Type B pancreatic cell (in vitro differentiated cells): ENCODE measurements around the gene RNF111. TPM values are rescaled to one million over a fixed set of nuclear protein-coding genes. Genes with fewer than 3 reads are reported as not detected.

ENCODE experiments used
- DNase-seq: peaks from one replicate; pipeline ENCODE4 v3.0.0; 2021; ENCODE audit warnings: mixed read lengths; ENCODE audit not compliant: unreplicated experiment; ENCODE audit errors: extremely low spot score
- H3K27ac Mint-ChIP-seq: 2 replicates; pipeline ENCODE4 v1.8.0; 2021; ENCODE audit warnings: mild to moderate bottlenecking, mixed read lengths
- H3K27me3 Mint-ChIP-seq: 2 replicates; pipeline ENCODE4 v1.8.0; 2021; ENCODE audit warnings: mixed read lengths
- H3K36me3 Mint-ChIP-seq: 2 replicates; pipeline ENCODE4 v1.8.0; 2021; ENCODE audit warnings: mixed read lengths
- H3K4me1 Mint-ChIP-seq: one replicate; pipeline ENCODE4 v1.8.0; 2021; ENCODE audit warnings: mixed read lengths; ENCODE audit not compliant: unreplicated experiment
- H3K4me3 Mint-ChIP-seq: 2 replicates; pipeline ENCODE4 v1.8.0; 2021; ENCODE audit warnings: mild to moderate bottlenecking, mixed read lengths
- H3K9me3 Mint-ChIP-seq: 2 replicates; pipeline ENCODE4 v1.8.0; 2021; ENCODE audit warnings: mixed read lengths
- CTCF ChIP-seq: fragments of 200-600 bp; sonication (generic); conservative IDR thresholded peaks from 2 replicates; pipeline ENCODE4 v1.5.0; 2021; ENCODE audit warnings: antibody characterized with exemption, mild to moderate bottlenecking
- total RNA-seq: library from RNA; stranded (reverse); gene quantifications from 2 replicates; pipeline ENCODE4 v1.2.1, GENCODE V29; 2021; ENCODE audit warnings: low replicate concordance

The RNF111 gene
- total RNA-seq, 1 donor from 2014 or later: 31.0 TPM

GRCh38 chr15:58958811-58959210 is 28.7 kb upstream of the RNF111 start:
- TF ChIP-seq CTCF: no peak
- no peaks in the 10 kb centered on the region for H3K27me3 Mint-ChIP-seq
- DNase-seq: no peak
- H3K27ac Mint-ChIP-seq: no peak overlapping the region
- peaks cover 4% of the 10 kb centered on the region for H3K4me1 Mint-ChIP-seq
- H3K4me3 Mint-ChIP-seq: no peak overlapping the region
- no peaks in the 10 kb centered on the region for H3K9me3 Mint-ChIP-seq
- H3K36me3 Mint-ChIP-seq: no peaks in the 10 kb centered on the region

- Mint-ChIP-seq H3K27ac (no peak overlapping the region), H3K36me3 (no peaks in the 10 kb centered on the region), H3K4me3 (no peak overlapping the region), H3K9me3 (no peaks in the 10 kb centered on the region), H3K27me3 (no peaks in the 10 kb centered on the region), H3K4me1 (peaks cover 4% of the 10 kb centered on the region)
- no peak for TF ChIP-seq CTCF
- DNase-seq: no peak
Measured at GRCh38 chr15:58962136-58962535, 25.3 kb upstream of the RNF111 start.

GRCh38 chr15:58962662-58963565 is 24.5 kb upstream of the RNF111 start:
- no peaks in the 10 kb centered on the region for H3K36me3 Mint-ChIP-seq
- no peaks in the 10 kb centered on the region for H3K4me1 Mint-ChIP-seq
- no peak overlapping the region for H3K27ac Mint-ChIP-seq
- no peak overlapping the region for H3K4me3 Mint-ChIP-seq
- DNase-seq: no peak
- H3K27me3 Mint-ChIP-seq: no peaks in the 10 kb centered on the region
- H3K9me3 Mint-ChIP-seq: no peaks in the 10 kb centered on the region
- no peak for TF ChIP-seq CTCF

- H3K9me3 Mint-ChIP-seq: no peaks in the 10 kb centered on the region
- no peak overlapping the region for H3K4me3 Mint-ChIP-seq
- no peak for TF ChIP-seq CTCF
- no peak for DNase-seq
- no peak overlapping the region for H3K27ac Mint-ChIP-seq
- no peaks in the 10 kb centered on the region for H3K27me3 Mint-ChIP-seq
- no peaks in the 10 kb centered on the region for H3K36me3 Mint-ChIP-seq
- H3K4me1 Mint-ChIP-seq: no peaks in the 10 kb centered on the region
Measured at GRCh38 chr15:58966698-58967097, 20.8 kb upstream of the RNF111 start.

- Mint-ChIP-seq H3K27me3 (no peaks in the 10 kb centered on the region), H3K9me3 (no peaks in the 10 kb centered on the region), H3K36me3 (no peaks in the 10 kb centered on the region), H3K4me3 (no peak overlapping the region), H3K27ac (no peak overlapping the region), H3K4me1 (no peaks in the 10 kb centered on the region)
- no peak for TF ChIP-seq CTCF
- DNase-seq: no peak
Measured at GRCh38 chr15:58967479-58967878, 20.0 kb upstream of the RNF111 start.
